ENCODE measurements around the gene CLASP1. TPM values are rescaled to one million over a fixed set of nuclear protein-coding genes. Genes with fewer than 3 reads are reported as not detected.

The CLASP1 gene
- total RNA-seq, 6 experiments from 2014 or later: 19.7 to 32.4 (median 24.1) TPM

DNA sequence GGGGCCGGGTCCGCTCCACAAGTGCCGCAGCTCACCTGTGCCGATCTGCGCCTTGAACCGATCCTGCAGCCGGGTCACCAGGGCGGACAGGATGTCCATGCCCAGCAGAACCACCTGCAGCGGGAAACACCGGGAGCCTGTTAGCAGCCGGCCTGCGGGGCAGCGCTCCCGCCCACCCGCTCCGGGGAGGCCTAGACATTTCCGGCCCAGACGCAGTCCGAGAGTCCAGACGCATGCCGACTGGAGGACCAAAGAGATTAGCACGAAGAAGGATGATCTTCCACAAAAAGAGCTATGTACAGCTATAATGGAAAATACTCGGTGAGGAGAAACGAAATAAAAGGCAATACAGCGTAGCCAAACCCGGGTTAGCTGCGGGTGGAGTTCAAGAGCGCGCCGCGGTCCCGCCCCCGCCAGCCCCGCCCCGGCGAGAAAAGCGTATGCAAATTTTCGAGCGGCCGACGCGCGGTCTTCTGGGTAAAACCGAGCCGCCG, 119.0 kb downstream of the CLASP1 start:
- Histone ChIP-seq H3K36me3 (no peaks in the 10 kb centered on the region), H3K4me1 (peaks cover 0 to 50% (median 9%) of the 10 kb centered on the region in 4 donors), H3K9me3 (no peaks in the 10 kb centered on the region), H3K27me3 (no peaks in the 10 kb centered on the region), H3K4me3 (peak overlapping the region; percentile 73 to 80 (median 77)), H3K27ac (peak overlapping the region; percentile 89 to 92 (median 91))
- ATAC-seq (peak; percentile 79 to 86 (median 84)), DNase-seq (peak; percentile 86 to 89 (median 88))
- WGBS (ENCODE audit: insufficient coverage, low coverage, low lambda C conversion rate, missing lambda C conversion rate): 0% methylated on average over 17 of the region's 46 CpGs
- intact Hi-C loops (cut with DNase I): loop anchor here in 1 of 2 donors (10.0 kb wide), 1 partner anchor 185 kb away; no protein-coding TSS in a partner anchor
- TF ChIP-seq, protein P1, sequence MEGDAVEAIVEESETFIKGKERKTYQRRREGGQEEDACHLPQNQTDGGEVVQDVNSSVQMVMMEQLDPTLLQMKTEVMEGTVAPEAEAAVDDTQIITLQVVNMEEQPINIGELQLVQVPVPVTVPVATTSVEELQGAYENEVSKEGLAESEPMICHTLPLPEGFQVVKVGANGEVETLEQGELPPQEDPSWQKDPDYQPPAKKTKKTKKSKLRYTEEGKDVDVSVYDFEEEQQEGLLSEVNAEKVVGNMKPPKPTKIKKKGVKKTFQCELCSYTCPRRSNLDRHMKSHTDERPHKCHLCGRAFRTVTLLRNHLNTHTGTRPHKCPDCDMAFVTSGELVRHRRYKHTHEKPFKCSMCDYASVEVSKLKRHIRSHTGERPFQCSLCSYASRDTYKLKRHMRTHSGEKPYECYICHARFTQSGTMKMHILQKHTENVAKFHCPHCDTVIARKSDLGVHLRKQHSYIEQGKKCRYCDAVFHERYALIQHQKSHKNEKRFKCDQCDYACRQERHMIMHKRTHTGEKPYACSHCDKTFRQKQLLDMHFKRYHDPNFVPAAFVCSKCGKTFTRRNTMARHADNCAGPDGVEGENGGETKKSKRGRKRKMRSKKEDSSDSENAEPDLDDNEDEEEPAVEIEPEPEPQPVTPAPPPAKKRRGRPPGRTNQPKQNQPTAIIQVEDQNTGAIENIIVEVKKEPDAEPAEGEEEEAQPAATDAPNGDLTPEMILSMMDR (IDR thresholded peaks at IDR 0.05): no peak
- TF ChIP-seq POLR2A (IDR thresholded peaks at IDR 0.05): no peak

DNA sequence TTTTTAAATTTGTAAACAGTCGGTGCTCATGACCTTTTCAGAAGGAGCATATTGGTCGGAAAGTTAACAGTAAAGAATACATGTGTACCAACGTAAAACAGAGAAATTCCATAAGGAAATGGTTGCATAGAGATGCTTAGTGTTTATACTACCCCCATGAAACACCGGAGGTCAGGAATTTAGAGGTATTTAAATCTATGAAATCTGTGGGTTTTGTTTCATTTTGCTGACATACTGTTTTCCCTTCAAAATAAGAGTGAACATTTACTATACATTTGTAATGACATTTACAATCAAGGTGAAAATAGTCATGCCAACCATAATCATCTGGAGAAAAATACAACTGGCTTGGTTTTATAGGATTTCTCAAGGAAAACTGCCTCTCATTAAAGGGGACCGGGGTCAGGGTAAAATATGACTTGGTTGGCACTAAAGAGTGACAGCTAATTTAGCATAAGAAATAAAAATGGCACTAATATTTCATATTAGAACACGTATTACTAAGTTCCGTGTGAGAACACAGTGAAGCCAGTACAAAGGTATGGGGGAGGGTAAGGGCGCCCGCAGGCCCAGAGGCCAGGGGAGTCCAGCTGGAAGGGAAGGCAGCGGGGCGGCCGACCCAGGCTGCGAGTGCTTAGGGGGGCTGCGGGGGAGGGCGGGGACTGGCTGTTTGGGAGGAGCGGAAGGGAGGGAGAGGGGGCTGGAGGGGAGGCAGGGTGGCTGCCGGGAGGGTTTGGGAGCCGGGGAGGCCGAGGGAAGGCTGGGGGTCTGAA, 119.6 kb downstream of the CLASP1 start:
- no peaks in the 10 kb centered on the region for H3K36me3 ChIP-seq
- intact Hi-C loops (cut with DNase I): loop anchor here in 1 of 2 donors (10.0 kb wide), 1 partner anchor 185 kb away; no protein-coding TSS in a partner anchor
- H3K27me3 ChIP-seq: no peaks in the 10 kb centered on the region
- DNase-seq (peak in 2 of 3 donors; percentile 67 to 69), ATAC-seq (peak; percentile 37 to 51 (median 41))
- peaks cover 0 to 56% (median 7%) of the 10 kb centered on the region in 4 donors for H3K4me1 ChIP-seq
- peak overlapping the region; percentile 73 to 80 (median 77) for H3K4me3 ChIP-seq
- TF ChIP-seq POLR2A (IDR thresholded peaks at IDR 0.05): no peak
- TF ChIP-seq, protein P1 (IDR thresholded peaks at IDR 0.05): no peak
- H3K27ac ChIP-seq: peak overlapping the region; percentile 89 to 92 (median 91)
- no peaks in the 10 kb centered on the region for H3K9me3 ChIP-seq
- 5% methylated on average over 17 of the region's 19 CpGs for WGBS (ENCODE audit: insufficient coverage, low coverage, low lambda C conversion rate, missing lambda C conversion rate)

DNA sequence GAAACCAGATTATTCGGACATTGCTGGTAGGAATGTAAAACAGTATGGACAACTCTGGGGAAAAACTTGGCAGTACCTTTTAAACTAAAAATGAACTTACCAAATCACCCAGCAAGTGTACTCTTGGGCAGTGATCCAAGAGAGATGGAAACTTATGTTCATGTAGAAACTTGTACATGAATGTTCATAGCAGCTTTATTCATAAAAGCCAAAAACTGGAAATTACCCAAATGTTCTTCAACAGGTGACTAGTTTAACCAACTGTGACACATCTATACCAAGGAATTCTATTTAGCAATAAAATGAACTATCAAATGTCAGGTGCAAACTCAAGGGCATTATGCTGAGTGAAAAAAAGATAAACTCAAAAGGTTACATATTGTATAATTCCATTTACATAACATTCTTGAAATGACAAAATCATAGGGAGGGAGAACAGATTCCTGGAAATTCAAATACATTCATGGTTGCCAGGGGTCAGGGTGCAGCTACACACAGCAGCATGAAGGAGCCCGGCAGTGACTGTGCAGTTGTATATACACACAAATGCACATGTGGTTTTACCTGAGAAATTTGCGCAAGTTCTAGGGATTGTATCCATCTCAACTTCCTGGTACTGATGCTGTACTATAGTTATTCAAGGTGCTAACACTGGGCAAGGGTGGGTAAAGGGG, 122.1 kb downstream of the CLASP1 start:
- TF ChIP-seq, protein P1 (IDR thresholded peaks at IDR 0.05): no peak
- TF ChIP-seq POLR2A (IDR thresholded peaks at IDR 0.05): no peak
- intact Hi-C loops (cut with DNase I): no loop called here
- Histone ChIP-seq H3K9me3 (no peaks in the 10 kb centered on the region), H3K27ac (peak overlapping the region in 1 of 3 donors; percentile 14), H3K4me1 (peaks cover 0 to 56% (median 7%) of the 10 kb centered on the region in 4 donors), H3K4me3 (no peak overlapping the region), H3K27me3 (no peaks in the 10 kb centered on the region), H3K36me3 (no peaks in the 10 kb centered on the region)
- ATAC-seq (peak in 2 of 4 donors; percentile 2 to 37), DNase-seq (peak in 1 of 3 donors; percentile 38)
- WGBS (ENCODE audit: insufficient coverage, low coverage, low lambda C conversion rate, missing lambda C conversion rate): 21% methylated on average over 3 of the region's 3 CpGs

DNA sequence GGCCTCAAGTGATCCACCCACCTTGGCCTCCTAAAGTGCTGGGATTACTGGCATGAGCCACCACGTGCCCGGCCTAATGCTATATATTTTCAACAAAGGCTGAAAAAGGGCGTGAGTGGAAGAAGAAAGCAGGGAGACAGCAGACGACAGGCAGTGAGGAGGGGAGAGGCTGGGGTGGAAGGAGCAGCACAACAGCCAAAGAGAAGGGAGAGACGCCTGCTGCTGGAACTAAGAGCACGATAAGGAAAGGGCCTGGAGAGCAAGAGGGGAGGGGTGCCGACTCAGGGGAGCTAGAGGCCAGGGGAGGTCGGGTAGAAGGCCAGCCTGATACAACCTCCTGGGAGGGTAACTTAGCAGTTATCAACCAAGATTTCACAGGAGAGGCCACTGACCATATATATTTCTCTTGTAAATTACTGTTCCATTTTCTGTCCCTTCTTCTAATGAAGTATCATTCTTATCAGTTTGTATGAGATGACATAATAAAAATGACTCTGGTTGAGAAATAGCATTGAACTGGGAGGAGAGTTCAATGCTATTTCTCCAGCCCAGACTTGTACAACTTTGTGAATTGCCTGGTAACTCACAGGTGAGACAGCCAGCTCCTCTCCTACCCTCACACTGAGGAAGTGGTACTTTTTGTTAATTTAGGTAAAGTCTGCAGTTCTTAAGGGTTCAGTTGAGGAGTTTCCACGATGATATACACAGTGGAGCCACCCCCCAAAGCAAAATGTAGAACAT, 124.4 kb downstream of the CLASP1 start:
- no peak for TF ChIP-seq POLR2A (IDR thresholded peaks at IDR 0.05)
- TF ChIP-seq, protein P1 (IDR thresholded peaks at IDR 0.05): no peak
- intact Hi-C loops (cut with DNase I): no loop called here
- DNase-seq: no peak
- no peaks in the 10 kb centered on the region for H3K9me3 ChIP-seq
- H3K27ac ChIP-seq: no peak overlapping the region
- H3K4me1 ChIP-seq: peaks cover 0 to 49% (median 7%) of the 10 kb centered on the region in 4 donors
- H3K36me3 ChIP-seq: no peaks in the 10 kb centered on the region
- 82% methylated on average over 8 of the region's 9 CpGs for WGBS (ENCODE audit: insufficient coverage, low coverage, low lambda C conversion rate, missing lambda C conversion rate)
- peak in 2 of 4 donors; percentile 32 to 50 for ATAC-seq
- no peak overlapping the region for H3K4me3 ChIP-seq
- no peaks in the 10 kb centered on the region for H3K27me3 ChIP-seq
